HG02970 (cell line): Measurements from ENCODE around the gene CKAP2L.

ENCODE experiments used
- ATAC-seq: cut with Tn5 transposase; IDR thresholded peaks from one replicate; pipeline ENCODE4 v1.9.1; 2021; ENCODE audit warnings: mild to moderate bottlenecking, moderate library complexity, moderate number of reproducible peaks; ENCODE audit not compliant: unreplicated experiment, low FRiP score

The CKAP2L gene

DNA sequence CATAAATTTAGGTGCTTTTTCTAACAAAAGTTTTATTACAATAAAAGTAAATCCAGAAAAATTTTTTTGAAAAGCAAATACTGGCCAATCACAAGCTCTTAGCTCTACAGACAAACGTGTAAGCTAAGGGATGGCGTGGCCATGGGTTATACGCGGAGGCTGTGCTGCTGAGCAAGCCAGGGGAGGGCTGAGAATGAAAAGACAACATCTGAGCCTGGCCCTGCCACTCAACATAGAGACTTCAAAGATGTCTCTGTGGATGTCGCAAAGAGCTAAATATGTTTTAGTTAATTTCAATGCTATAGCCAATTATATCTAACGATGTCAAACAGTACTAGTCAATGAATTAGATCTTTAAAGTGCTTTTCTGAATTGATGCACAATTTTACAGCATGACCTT is 76.9 kb downstream of the CKAP2L start:
- ATAC-seq: no peak
